ENCODE results near the gene LRRC27. TPM values are rescaled to one million over a fixed set of nuclear protein-coding genes. Genes with fewer than 3 reads are reported as not detected.

Gene LRRC27
- total RNA-seq, 1 donor: 12.0 TPM

GRCh38 chr10:132398566-132398991, 66.6 kb downstream of the LRRC27 start:
- TF ChIP-seq CTCF (IDR thresholded peaks at IDR 0.05; ENCODE audit: insufficient read depth, low read length): no peak
- no peak overlapping the region for H3K4me3 ChIP-seq (ENCODE audit: low read depth, low read length)
- DNase-seq (ENCODE audit: low read depth): no peak

DNA sequence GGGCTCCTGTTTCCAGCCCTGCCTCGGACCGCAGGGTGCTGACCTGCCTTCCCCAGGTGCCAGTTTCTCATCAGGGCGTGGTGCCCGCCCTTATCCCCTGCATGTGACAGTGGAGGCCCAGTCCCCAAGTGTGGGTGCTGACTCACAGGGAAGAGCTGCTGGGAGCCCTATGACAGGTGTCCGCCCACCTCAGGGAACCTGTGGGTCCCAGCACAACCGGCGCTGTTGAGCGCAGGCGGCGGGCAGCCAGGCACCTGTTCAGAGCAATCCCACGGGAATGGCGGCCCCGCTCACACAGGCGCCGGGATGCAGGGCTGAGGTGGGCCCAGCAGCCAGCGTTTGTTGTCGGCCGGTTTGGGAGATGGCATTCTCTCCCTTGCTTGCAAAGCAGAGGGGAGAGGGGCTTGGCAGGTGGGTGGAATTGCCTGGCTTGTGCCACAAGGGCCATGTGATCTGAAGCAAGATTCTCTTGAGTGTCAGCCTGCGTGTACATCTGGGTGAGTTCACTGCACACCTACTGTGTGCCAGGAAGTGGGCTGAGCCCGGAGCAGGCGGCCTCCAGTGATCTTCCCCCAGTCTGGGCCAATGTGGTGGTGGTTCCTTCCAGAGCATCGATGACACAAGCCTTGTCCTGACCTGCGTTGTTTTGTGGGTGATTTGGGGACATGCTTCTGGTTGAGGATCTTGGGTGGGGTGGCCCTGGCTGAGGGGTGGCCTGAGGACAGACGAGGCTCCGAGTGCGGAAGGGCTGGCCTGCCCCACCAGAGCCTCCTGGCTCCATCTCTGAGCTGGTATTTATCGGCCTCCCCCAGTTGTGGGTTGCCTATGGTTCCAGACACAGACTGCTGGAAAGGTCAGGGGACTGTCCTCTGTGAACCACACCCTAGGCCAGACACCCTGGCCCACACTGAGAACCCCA, 67.4 kb downstream of the LRRC27 start:
- DNase-seq (ENCODE audit: low read depth): no peak
- no peak overlapping the region for H3K4me3 ChIP-seq (ENCODE audit: low read depth, low read length)
- TF ChIP-seq CTCF (IDR thresholded peaks at IDR 0.05; ENCODE audit: insufficient read depth, low read length): no peak

GRCh38 chr10:132400041-132400546, 68.1 kb downstream of the LRRC27 start:
- DNase-seq (ENCODE audit: low read depth): no peak
- H3K4me3 ChIP-seq (ENCODE audit: low read depth, low read length): no peak overlapping the region
- TF ChIP-seq CTCF (IDR thresholded peaks at IDR 0.05; ENCODE audit: insufficient read depth, low read length): no peak

- TF ChIP-seq CTCF (IDR thresholded peaks at IDR 0.05; ENCODE audit: insufficient read depth, low read length): no peak
- H3K4me3 ChIP-seq (ENCODE audit: low read depth, low read length): no peak overlapping the region
- no peak for DNase-seq (ENCODE audit: low read depth)
These were observed 68.7 kb downstream of the LRRC27 start for GRCh38 chr10:132400547-132401151.

GRCh38 chr10:132401401-132402118, 69.6 kb downstream of the LRRC27 start:
- DNase-seq (ENCODE audit: low read depth): no peak
- no peak overlapping the region for H3K4me3 ChIP-seq (ENCODE audit: low read depth, low read length)
- no peak for TF ChIP-seq CTCF (IDR thresholded peaks at IDR 0.05; ENCODE audit: insufficient read depth, low read length)

GRCh38 chr10:132402781-132403241, 70.8 kb downstream of the LRRC27 start:
- DNase-seq (ENCODE audit: low read depth): no peak
- no peak for TF ChIP-seq CTCF (IDR thresholded peaks at IDR 0.05; ENCODE audit: insufficient read depth, low read length)
- no peak overlapping the region for H3K4me3 ChIP-seq (ENCODE audit: low read depth, low read length)
